ENCODE data around the gene TFAP2D.

Gene TFAP2D

DNA sequence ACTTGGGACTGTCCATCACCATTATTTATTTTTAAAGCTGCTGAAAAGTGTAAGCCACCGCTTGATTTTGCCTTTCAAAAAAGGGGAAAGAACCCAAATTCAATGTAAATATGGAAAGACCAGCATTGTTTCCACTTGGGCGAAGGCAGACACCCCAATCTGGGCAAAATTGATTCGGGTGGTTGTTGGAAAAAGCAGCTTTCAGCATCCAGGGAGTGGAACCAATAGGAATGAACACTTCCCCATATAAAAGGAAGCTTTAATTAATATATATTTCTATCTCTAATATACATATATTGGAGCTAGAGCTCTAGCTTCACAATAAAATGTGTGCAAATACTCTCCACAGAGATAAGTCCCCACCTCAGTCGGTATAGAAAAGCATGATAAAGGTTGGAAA is at the start of gene TFAP2D:
Gene TFAP2D, plus strand, starts transcription at position 301 of the 400 bp plus-strand sequence. CDS start 530 bp downstream, outside the sequence.
- DNase-seq (ENCODE audit: low spot score) = no peak

GRCh38 chr6:50663806-50664205 is 49.5 kb upstream of the TFAP2D start:
- DNase-seq (ENCODE audit: low spot score) = no peak

DNA sequence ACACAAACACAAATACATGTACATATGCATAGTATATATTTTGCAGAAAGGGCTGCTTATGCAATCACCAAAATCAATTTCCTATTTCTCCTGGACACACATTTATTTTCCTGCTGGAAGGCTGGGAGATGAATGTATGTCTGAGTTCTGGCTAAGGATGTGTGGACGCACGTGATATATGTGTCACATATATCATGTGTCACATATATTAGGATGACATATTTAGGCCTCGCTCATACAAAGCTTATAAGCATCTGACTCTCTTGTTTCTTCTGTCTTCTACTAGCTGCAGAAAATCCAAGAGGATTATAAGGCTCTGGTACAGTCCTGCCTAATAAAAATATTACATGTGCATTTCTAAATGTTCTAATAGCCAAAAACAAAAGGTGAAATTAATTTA is 47.2 kb upstream of the TFAP2D start:
- DNase-seq (ENCODE audit: low spot score) = no peak

GRCh38 chr6:50681213-50681824 is 32.0 kb upstream of the TFAP2D start:
- no peak for DNase-seq (ENCODE audit: low spot score)

DNA sequence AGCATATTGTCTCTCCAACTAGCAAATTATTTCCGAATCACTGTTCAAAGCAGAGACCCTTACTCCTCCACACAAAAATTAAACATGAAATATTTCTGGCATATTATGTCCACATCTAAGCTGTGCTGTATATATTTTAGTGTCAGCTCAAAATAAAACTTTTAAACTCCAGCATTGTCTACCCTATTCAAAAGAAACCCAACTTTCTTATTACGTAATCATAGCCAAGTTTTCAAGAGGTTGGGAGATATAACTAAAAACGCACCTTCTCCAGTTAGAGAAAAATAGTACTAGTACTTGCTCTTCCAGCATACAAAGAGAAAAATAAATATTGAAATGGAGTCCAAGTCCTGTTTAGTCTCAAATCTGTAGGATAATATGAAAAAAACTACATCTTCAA is 24.1 kb upstream of the TFAP2D start:
- DNase-seq (ENCODE audit: low spot score) = no peak

- no peak for DNase-seq (ENCODE audit: low spot score)
Observed at GRCh38 chr6:50691814-50692495, 21.4 kb upstream of the TFAP2D start.

GRCh38 chr6:50698546-50698945 is 14.8 kb upstream of the TFAP2D start:
- no peak for DNase-seq (ENCODE audit: low spot score)

GRCh38 chr6:50699051-50699775 is 14.1 kb upstream of the TFAP2D start:
- DNase-seq (ENCODE audit: low spot score) = no peak

GRCh38 chr6:50706575-50706974 is 6.8 kb upstream of the TFAP2D start:
- no peak for DNase-seq (ENCODE audit: low spot score)

GRCh38 chr6:50707191-50707590 is 6.1 kb upstream of the TFAP2D start:
- DNase-seq (ENCODE audit: low spot score) = no peak

GRCh38 chr6:50707652-50708300 is 5.5 kb upstream of the TFAP2D start:
- DNase-seq (ENCODE audit: low spot score) = peak; percentile 70

- no peak for DNase-seq (ENCODE audit: low spot score)
Observed at GRCh38 chr6:50708664-50709365, 4.5 kb upstream of the TFAP2D start.

GRCh38 chr6:50709366-50709734 is 4.0 kb upstream of the TFAP2D start:
- DNase-seq (ENCODE audit: low spot score) = no peak

GRCh38 chr6:50711686-50712085 is 1.6 kb upstream of the TFAP2D start:
- no peak for DNase-seq (ENCODE audit: low spot score)

DNA sequence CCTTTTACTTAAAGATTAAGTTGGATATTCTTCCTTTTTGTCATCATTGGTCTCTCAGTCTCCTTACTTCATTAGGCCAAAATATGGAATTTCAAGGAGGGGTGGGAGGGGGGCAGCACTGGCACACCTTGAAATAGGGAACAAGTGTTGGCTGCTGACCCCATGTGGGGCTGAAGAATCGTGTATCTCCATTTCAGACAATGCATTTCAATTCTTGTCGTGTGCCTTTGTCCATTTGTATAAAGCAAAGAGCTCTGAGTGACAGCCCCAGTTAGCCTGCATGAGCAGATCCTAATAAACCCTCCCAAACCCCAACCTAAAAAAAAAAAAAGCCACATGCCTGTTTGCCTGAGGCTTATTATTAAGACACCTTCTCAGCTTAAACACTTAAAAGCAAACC is 1.0 kb upstream of the TFAP2D start:
- DNase-seq (ENCODE audit: low spot score) = no peak

- no peak for DNase-seq (ENCODE audit: low spot score)
Observed at GRCh38 chr6:50713977-50714486, 706 bp downstream of the TFAP2D start.

- DNase-seq (ENCODE audit: low spot score) = peak; percentile 70
Observed at GRCh38 chr6:50714487-50715379, 1.4 kb downstream of the TFAP2D start.

DNA sequence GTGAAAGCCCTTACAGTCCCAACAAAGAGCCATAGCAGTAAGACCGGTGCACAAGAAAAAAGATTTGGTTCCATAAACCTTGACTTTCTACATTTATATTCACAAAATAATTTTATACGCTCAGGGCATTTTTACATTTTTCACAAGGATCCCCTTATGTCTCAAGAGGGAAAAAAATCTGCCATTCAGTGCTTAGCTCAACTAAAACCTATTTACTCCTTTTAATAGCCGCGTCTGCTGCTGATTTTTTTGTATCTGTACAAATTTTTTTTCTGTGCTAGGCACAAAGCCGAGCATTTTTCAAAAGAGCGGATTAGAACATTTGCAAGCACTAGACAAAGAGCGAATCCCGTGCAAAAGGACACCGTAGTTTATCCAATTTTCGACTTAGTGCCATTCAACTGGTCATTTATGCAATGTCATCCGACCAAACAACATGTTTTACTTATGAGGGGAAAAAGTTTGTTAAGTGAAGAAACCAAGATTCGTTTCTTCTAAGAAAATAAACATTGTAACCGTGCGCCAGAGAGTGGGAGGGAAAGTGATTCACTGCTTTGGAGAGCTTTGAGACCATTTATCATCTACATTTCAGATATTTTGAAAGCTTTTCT is 3.7 kb downstream of the TFAP2D start:
- peak; percentile 46 for DNase-seq (ENCODE audit: low spot score)

DNA sequence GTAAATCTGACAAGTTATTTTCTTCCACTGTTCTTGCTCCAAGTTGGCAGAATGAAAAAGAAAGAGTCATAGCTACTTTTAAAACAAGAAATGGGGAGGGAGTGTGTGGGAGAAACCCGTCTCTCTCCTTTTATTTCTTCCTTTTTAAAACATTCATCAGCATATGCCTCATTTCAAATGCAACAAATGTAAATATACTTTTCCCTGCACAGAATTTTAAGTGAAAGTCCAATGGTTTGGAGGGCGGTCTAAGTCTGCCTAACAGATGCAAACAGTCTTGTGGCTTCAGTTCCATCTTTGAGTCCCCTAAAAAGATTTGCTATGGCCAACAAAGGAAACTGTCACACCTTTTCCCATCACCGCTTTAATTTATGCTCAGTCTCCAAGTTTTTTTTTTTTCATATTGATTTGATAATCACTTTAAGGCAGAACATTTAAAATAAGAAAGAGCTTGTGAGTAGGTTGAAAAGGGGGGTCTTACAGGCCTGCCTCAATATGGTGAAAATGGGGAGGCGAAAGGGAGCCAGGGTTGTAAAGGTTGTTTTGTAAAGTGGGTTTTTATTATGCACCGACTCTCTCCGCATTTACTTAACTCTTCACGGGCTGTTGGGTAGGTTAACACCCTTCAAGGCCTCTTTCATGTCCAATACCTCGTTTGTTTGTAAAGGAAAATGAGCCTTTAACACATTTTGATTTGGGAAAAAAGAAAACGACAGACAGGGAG is 4.6 kb downstream of the TFAP2D start:
- DNase-seq (ENCODE audit: low spot score) = no peak

DNA sequence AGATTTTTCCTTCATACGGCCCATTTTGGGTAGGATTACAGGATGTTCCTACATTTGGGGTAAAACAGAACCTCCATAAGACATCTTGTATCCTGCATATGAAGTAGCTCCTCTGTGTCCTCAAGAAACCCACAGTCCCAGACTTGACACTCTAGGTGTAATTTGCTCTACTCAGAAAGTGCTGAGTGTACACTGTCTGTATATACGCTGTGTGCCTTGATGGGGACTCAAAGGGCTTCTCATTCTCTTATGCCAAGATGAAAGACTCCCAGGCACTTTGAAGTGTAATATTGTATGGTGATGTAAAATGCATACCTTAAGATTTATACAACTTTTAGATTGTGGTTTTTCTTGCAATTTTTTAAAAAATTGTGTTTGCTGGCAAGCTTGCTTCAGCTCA is 5.2 kb downstream of the TFAP2D start:
- no peak for DNase-seq (ENCODE audit: low spot score)

Data from ecto neural progenitor cell (in vitro differentiated cells).